ENCODE results near the gene RTN1.

Gene RTN1

GRCh38 chr14:59753512-59753911 is 117.1 kb downstream of the RTN1 start:
- no peaks in the 10 kb centered on the region for H3K36me3 Mint-ChIP-seq (ENCODE audit: low read depth)
- H3K9me3 Mint-ChIP-seq: no peaks in the 10 kb centered on the region
- H3K27me3 Mint-ChIP-seq: no peaks in the 10 kb centered on the region
- H3K27ac Mint-ChIP-seq: no peak overlapping the region
- no peaks in the 10 kb centered on the region for H3K4me1 Mint-ChIP-seq (ENCODE audit: low read depth)
- H3K4me3 Mint-ChIP-seq: no peak overlapping the region
- intact Hi-C loops (cut with micrococcal nuclease): no loop called here

DNA sequence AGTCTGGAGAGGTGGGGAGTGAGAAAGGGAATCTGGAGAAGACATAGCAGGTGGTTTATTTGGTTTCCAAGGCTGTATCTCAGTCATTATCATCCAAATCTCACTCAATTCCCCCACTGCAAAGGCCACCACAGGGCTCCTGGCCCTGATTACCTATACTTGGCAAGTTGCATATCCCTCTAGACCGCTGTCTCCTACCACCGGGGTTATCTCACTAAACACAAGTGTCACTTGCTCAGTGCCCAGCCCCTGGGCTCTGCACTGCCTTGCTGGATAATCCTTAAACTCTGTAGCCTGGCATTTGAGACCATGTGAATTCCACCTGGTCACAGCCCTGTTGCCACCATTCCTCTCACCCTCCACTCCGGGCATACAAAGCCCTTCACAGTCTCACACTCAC is 119.0 kb downstream of the RTN1 start:
- Mint-ChIP-seq H3K27ac (no peak overlapping the region), H3K4me1 (ENCODE audit: low read depth) (no peaks in the 10 kb centered on the region), H3K27me3 (no peaks in the 10 kb centered on the region), H3K9me3 (no peaks in the 10 kb centered on the region), H3K4me3 (no peak overlapping the region), H3K36me3 (ENCODE audit: low read depth) (peaks cover under 1% of the 10 kb centered on the region)
- intact Hi-C loops (cut with micrococcal nuclease): no loop called here

GRCh38 chr14:59739794-59740193 is 130.8 kb downstream of the RTN1 start:
- H3K4me3 Mint-ChIP-seq: no peak overlapping the region
- no peak overlapping the region for H3K27ac Mint-ChIP-seq
- peaks cover 29% of the 10 kb centered on the region for H3K4me1 Mint-ChIP-seq (ENCODE audit: low read depth)
- H3K27me3 Mint-ChIP-seq: no peaks in the 10 kb centered on the region
- intact Hi-C loops (cut with micrococcal nuclease): no loop called here
- H3K36me3 Mint-ChIP-seq (ENCODE audit: low read depth): peaks cover 33% of the 10 kb centered on the region
- peaks cover 28% of the 10 kb centered on the region for H3K9me3 Mint-ChIP-seq

GRCh38 chr14:59728304-59728703 is 142.3 kb downstream of the RTN1 start:
- H3K9me3 Mint-ChIP-seq: peaks cover 9% of the 10 kb centered on the region
- intact Hi-C loops (cut with micrococcal nuclease): no loop called here
- peaks cover 54% of the 10 kb centered on the region for H3K36me3 Mint-ChIP-seq (ENCODE audit: low read depth)
- H3K4me1 Mint-ChIP-seq (ENCODE audit: low read depth): no peaks in the 10 kb centered on the region
- no peak overlapping the region for H3K4me3 Mint-ChIP-seq
- no peaks in the 10 kb centered on the region for H3K27me3 Mint-ChIP-seq
- no peak overlapping the region for H3K27ac Mint-ChIP-seq

DNA sequence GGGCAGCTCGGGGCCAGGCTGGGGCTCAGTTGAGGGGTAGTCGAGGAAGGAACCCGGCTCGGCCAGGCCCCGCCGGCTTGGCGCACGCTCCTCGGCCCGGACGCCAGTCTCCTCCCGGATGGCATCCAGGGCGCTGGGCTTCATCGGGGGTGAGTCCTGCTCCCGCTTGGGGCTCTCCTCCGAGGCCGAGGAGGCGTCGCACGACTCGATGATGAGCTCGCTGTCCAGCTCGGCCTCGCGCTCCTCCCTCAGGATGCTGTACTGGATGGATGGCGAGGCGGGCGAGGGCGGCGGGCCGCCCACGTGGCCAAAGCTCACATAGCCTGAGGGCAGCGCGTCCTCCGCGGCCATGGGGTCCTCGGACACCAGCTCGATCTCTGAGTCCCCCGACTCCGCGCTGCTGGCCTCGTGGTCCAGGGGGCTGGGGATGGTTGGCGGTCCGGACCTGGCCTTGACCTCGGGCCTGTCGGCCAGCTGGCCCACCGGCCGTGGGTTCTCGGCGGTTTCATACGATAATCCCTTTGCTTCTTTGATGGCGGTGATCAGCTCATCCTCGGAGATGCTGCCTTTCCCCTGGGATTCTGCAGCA is 143.4 kb downstream of the RTN1 start:
- intact Hi-C loops (cut with micrococcal nuclease): no loop called here
- H3K27me3 Mint-ChIP-seq: no peaks in the 10 kb centered on the region
- H3K4me3 Mint-ChIP-seq: no peak overlapping the region
- H3K36me3 Mint-ChIP-seq (ENCODE audit: low read depth): peaks cover 45% of the 10 kb centered on the region
- no peaks in the 10 kb centered on the region for H3K4me1 Mint-ChIP-seq (ENCODE audit: low read depth)
- H3K9me3 Mint-ChIP-seq: peaks cover 9% of the 10 kb centered on the region
- no peak overlapping the region for H3K27ac Mint-ChIP-seq

- intact Hi-C loops (cut with micrococcal nuclease): no loop called here
- no peaks in the 10 kb centered on the region for H3K36me3 Mint-ChIP-seq (ENCODE audit: low read depth)
- H3K27me3 Mint-ChIP-seq: no peaks in the 10 kb centered on the region
- peaks cover 3% of the 10 kb centered on the region for H3K4me1 Mint-ChIP-seq (ENCODE audit: low read depth)
- H3K9me3 Mint-ChIP-seq: no peaks in the 10 kb centered on the region
- no peak overlapping the region for H3K4me3 Mint-ChIP-seq
- H3K27ac Mint-ChIP-seq: no peak overlapping the region
Observed at GRCh38 chr14:59711080-59711479, 159.5 kb downstream of the RTN1 start.

- Mint-ChIP-seq H3K4me3 (no peak overlapping the region), H3K27ac (no peak overlapping the region), H3K4me1 (ENCODE audit: low read depth) (peaks cover 20% of the 10 kb centered on the region), H3K27me3 (no peaks in the 10 kb centered on the region), H3K36me3 (ENCODE audit: low read depth) (no peaks in the 10 kb centered on the region), H3K9me3 (no peaks in the 10 kb centered on the region)
- intact Hi-C loops (cut with micrococcal nuclease): no loop called here
Observed at GRCh38 chr14:59707778-59708561, 162.6 kb downstream of the RTN1 start.

DNA sequence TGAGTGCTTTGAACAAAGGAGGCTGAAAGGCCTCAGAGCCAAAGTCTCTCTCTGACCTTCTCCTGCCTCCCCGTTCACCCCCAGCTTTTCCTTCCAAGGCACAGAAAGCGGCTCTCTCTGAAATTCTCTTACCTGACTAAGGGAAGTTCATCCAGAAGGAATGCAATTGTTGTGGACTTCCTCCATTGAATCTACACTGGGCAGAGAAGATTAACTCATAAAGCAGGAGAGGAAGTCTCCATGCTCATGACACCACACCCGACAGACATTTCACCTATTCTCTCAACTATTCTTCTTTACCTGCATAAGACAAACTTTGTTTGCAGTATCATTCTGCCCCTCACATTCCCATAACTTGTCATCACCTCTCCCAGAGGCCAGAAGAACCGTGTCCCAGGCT is 164.7 kb downstream of the RTN1 start:
- H3K9me3 Mint-ChIP-seq: no peaks in the 10 kb centered on the region
- no peaks in the 10 kb centered on the region for H3K36me3 Mint-ChIP-seq (ENCODE audit: low read depth)
- H3K4me3 Mint-ChIP-seq: no peak overlapping the region
- H3K27ac Mint-ChIP-seq: no peak overlapping the region
- intact Hi-C loops (cut with micrococcal nuclease): no loop called here
- H3K4me1 Mint-ChIP-seq (ENCODE audit: low read depth): peaks cover 28% of the 10 kb centered on the region
- no peaks in the 10 kb centered on the region for H3K27me3 Mint-ChIP-seq

DNA sequence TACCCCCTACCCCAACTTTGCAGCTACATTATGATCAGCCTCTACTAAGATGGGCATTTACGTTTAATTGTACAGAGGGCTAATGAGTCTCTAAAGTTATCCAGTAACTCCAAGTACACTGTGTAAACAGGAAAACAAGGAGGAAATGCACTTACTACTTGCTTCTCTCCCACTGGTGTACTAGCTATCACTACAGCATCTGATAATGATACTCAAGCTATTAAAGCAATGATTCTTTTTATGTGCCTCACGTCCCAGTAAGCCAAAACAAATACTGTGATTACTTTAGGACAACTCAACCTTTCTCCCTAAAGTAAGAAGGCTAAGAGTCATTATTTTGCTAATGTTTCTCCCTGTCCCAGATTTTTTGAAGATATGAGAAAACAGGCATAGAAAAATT is 165.3 kb downstream of the RTN1 start:
- no peak overlapping the region for H3K4me3 Mint-ChIP-seq
- intact Hi-C loops (cut with micrococcal nuclease): no loop called here
- H3K4me1 Mint-ChIP-seq (ENCODE audit: low read depth): peaks cover 28% of the 10 kb centered on the region
- H3K27me3 Mint-ChIP-seq: no peaks in the 10 kb centered on the region
- no peak overlapping the region for H3K27ac Mint-ChIP-seq
- no peaks in the 10 kb centered on the region for H3K9me3 Mint-ChIP-seq
- no peaks in the 10 kb centered on the region for H3K36me3 Mint-ChIP-seq (ENCODE audit: low read depth)

- H3K36me3 Mint-ChIP-seq (ENCODE audit: low read depth): no peaks in the 10 kb centered on the region
- no peaks in the 10 kb centered on the region for H3K27me3 Mint-ChIP-seq
- no peak overlapping the region for H3K27ac Mint-ChIP-seq
- peaks cover 36% of the 10 kb centered on the region for H3K4me1 Mint-ChIP-seq (ENCODE audit: low read depth)
- H3K9me3 Mint-ChIP-seq: no peaks in the 10 kb centered on the region
- no peak overlapping the region for H3K4me3 Mint-ChIP-seq
- intact Hi-C loops (cut with micrococcal nuclease): no loop called here
Observed at GRCh38 chr14:59704054-59704645, 166.4 kb downstream of the RTN1 start.

DNA sequence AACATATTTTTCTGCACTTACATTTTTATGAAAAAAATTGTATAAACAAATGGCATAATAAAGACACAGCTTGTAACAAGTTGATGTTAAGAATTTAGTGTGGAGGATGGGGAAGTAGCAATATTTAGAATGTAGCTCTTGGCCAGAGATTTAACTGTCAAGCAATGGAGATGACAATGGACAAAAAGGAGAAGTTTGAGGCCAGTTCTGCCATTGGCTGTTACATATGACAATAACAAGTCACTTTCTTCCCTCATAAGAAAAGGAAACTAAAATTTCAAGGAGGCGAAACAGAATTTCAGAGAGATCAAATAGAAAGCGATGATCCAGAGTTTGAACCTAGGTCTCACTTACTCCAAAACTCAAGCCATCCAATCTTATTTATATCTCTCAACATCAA is 171.1 kb downstream of the RTN1 start:
- intact Hi-C loops (cut with micrococcal nuclease): no loop called here
- no peaks in the 10 kb centered on the region for H3K27me3 Mint-ChIP-seq
- H3K4me1 Mint-ChIP-seq (ENCODE audit: low read depth): peaks cover 37% of the 10 kb centered on the region
- peaks cover 5% of the 10 kb centered on the region for H3K36me3 Mint-ChIP-seq (ENCODE audit: low read depth)
- H3K9me3 Mint-ChIP-seq: no peaks in the 10 kb centered on the region
- peak overlapping the region; percentile 89 for H3K27ac Mint-ChIP-seq
- peak overlapping the region; percentile 70 for H3K4me3 Mint-ChIP-seq

GRCh38 chr14:59698793-59699192 is 171.8 kb downstream of the RTN1 start:
- intact Hi-C loops (cut with micrococcal nuclease): no loop called here
- H3K36me3 Mint-ChIP-seq (ENCODE audit: low read depth): peaks cover 5% of the 10 kb centered on the region

GRCh38 chr14:59695198-59695597 is 175.4 kb downstream of the RTN1 start:
- intact Hi-C loops (cut with micrococcal nuclease): no loop called here
- H3K9me3 Mint-ChIP-seq: no peaks in the 10 kb centered on the region
- H3K27ac Mint-ChIP-seq: no peak overlapping the region
- H3K36me3 Mint-ChIP-seq (ENCODE audit: low read depth): peaks cover 5% of the 10 kb centered on the region
- H3K4me1 Mint-ChIP-seq (ENCODE audit: low read depth): peaks cover 17% of the 10 kb centered on the region
- H3K4me3 Mint-ChIP-seq: no peak overlapping the region
- no peaks in the 10 kb centered on the region for H3K27me3 Mint-ChIP-seq

More at GRCh38 chr14:59698793-59699192, 171.8 kb downstream of the RTN1 start:
- H3K27ac Mint-ChIP-seq: no peak overlapping the region
- no peak overlapping the region for H3K4me3 Mint-ChIP-seq
- H3K9me3 Mint-ChIP-seq: no peaks in the 10 kb centered on the region
- H3K4me1 Mint-ChIP-seq (ENCODE audit: low read depth): peaks cover 31% of the 10 kb centered on the region
- H3K27me3 Mint-ChIP-seq: no peaks in the 10 kb centered on the region

- Mint-ChIP-seq H3K27ac (no peak overlapping the region), H3K9me3 (no peaks in the 10 kb centered on the region), H3K36me3 (ENCODE audit: low read depth) (no peaks in the 10 kb centered on the region), H3K4me3 (no peak overlapping the region), H3K27me3 (no peaks in the 10 kb centered on the region), H3K4me1 (ENCODE audit: low read depth) (peaks cover 9% of the 10 kb centered on the region)
- intact Hi-C loops (cut with micrococcal nuclease): loop anchor here (5.0 kb wide), 1 partner anchor 59 kb away; no protein-coding TSS in a partner anchor
Observed at GRCh38 chr14:59691266-59691665, 179.3 kb downstream of the RTN1 start.

All from dendritic cell treated with granulocyte-macrophage colony-stimulating factor and Interleukin-4, amounts not matched to agents 40 ng/mL and 50 ng/mL, for 4 days (primary cell).